ENCODE data around the gene DSCAML1.

DNA sequence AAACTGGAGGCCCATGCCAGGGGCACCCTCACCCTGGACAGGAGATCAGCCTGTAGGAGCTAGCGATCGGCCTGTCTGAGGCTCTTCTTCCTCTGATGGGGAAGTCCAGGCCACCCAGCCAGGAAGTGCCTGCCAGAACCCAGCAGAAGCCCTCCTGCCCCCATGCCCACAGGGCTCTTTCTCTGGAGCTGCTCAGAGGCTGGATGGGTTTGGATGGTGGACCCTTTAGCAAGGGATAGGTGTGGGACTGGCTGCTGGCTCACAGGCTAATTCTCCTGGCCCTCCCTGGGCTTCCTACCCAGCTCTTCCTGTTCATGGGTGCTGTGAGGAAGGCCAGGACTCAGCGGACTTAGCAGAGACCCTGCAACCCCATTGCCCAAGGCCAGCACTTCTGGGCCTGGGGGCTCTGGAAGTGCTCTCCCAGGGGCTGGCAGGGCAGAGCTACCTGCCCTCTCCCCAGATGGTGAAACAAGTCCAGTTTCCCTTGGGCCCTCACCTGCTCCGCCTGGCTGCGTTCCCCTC, 19.9 kb upstream of the DSCAML1 start:
- TF ChIP-seq FOXM1 (IDR thresholded peaks at IDR 0.05; ENCODE audit: borderline replicate concordance) (no peak), CTBP1 (IDR thresholded peaks at IDR 0.05; ENCODE audit: borderline replicate concordance) (no peak), SUZ12 (IDR thresholded peaks at IDR 0.05) (no peak), FOXA1 (IDR thresholded peaks at IDR 0.05) (no peak), PKNOX1 (IDR thresholded peaks at IDR 0.05) (no peak), BHLHE40 (IDR thresholded peaks at IDR 0.05; ENCODE audit: borderline replicate concordance) (no peak), ARNT (IDR thresholded peaks at IDR 0.05) (no peak), SP1 (IDR thresholded peaks at IDR 0.05) (no peak)
